ENCODE data around the gene PSAT1.

GRCh38 chr9:78348848-78349247 lies 51.9 kb downstream of the PSAT1 start:
- TF ChIP-seq CTCF (conservative IDR thresholded peaks at IDR 0.05 in 1 of 2, IDR thresholded peaks at IDR 0.05 in 1 of 2; ENCODE audit: extremely low read depth in 1 of 2, insufficient read depth in 1 of 2, low read depth in 1 of 2, low read length in 2 of 2) (no peak), EZH2 (IDR thresholded peaks at IDR 0.05; ENCODE audit: borderline replicate concordance, low read length) (no peak)

Measured in mammary epithelial cell (primary cell).